Left ventricle myocardium superior (tissue), 1 donor: ENCODE measurements around the gene TFF2. TPM values are rescaled to one million over a fixed set of nuclear protein-coding genes. Genes with fewer than 3 reads are reported as not detected.

ENCODE experiments used
- ATAC-seq: fragments of 200-7000 bp; cut with Tn5 transposase; one replicate; pipeline ENCODE4 v1.9.1; 2020; ENCODE audit warnings: mild to moderate bottlenecking, moderate library complexity
- DNase-seq: peaks from one replicate; pipeline ENCODE4 v3.0.0-alpha.2; 2020
- intact Hi-C: fragments of 100-400 bp; cut with micrococcal nuclease; formaldehyde crosslinking; loops from one replicate; pipeline ENCODE4 v1.11.0; 2022
- long read RNA-seq: library from polyadenylated mRNA; unstranded; transcript quantifications from one replicate; pipeline ENCODE4 v2.0.0, GENCODE V29; 2021
- total RNA-seq: library from RNA; stranded (reverse); fragmentation: NEBNext Ultra II Directional; extraction: Animal tissue kit (Norgen Biotek cat#: 25700); gene quantifications from one replicate; pipeline ENCODE4 v1.2.1, GENCODE V29; 2021
- donor health status: DM: no; HTN: yes; CAD: no; lungs with severe emphysema.

The TFF2 gene, protein sequence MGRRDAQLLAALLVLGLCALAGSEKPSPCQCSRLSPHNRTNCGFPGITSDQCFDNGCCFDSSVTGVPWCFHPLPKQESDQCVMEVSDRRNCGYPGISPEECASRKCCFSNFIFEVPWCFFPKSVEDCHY
- not detected for total RNA-seq
- long read RNA-seq = 0 reads

- DNase-seq = no peak
- intact Hi-C loops = no loop called here
- ATAC-seq = no peak
Measured at GRCh38 chr21:42350927-42351426, at the start of gene TFF2. TFF2 (minus strand) TSS chr21:42350994; CDS start chr21:42350957, 37 bp downstream.

- DNase-seq = no peak
- no peak for ATAC-seq
- intact Hi-C loops = no loop called here
Measured at GRCh38 chr21:42400525-42400924, 49.7 kb upstream of the TFF2 start.

GRCh38 chr21:42398436-42399028, 47.7 kb upstream of the TFF2 start:
- intact Hi-C loops = no loop called here
- ATAC-seq (no peak), DNase-seq (no peak)

- DNase-seq (no peak), ATAC-seq (no peak)
- intact Hi-C loops = no loop called here
Measured at GRCh38 chr21:42397746-42398394, 47.1 kb upstream of the TFF2 start.

- no peak for ATAC-seq
- intact Hi-C loops = no loop called here
- DNase-seq = no peak
Measured at GRCh38 chr21:42396799-42397745, 46.3 kb upstream of the TFF2 start.

DNA sequence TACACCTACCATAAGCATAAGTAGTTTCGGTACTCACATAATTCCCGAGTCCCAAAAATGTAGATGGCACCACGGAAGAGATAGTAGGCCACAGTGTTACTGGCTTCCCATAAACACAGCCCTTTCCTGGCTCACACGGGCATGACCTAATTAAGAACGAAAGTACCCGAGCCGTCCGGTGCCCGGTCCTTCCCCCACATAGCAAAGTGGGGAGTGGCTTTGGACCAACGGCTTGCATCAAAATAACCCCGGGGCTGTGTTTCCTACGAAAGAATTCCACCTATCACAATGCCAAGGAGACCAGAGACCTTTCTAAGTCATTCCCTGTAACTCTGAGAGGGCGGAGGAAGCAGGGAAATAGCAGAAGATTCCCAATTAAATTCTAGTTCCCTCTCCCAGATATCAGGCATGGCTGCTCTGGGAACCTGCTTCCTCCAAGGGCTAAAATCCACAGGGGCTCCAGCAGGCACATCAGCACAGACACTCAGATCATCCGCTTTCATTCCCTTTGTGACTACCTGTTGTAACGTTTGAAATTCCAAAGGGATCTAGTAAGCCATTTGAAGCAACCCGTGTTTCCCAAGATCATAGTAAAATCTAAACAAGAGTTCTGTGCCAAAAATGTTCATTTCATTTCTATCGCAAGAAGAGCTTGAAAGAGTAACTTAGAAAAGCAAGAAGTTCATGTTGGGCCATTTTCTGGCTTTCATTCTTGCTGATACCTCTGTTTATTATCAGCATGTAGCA, 45.3 kb upstream of the TFF2 start, which contains the start of gene TMPRSS3:
TSS of gene TMPRSS3 (minus strand) at position 148 of the 747 bp plus-strand sequence. CDS start 635 bp downstream, outside the sequence.
- no peak for DNase-seq
- no peak for ATAC-seq
- intact Hi-C loops = no loop called here

GRCh38 chr21:42395302-42395701, 44.5 kb upstream of the TFF2 start:
- ATAC-seq (no peak), DNase-seq (no peak)
- intact Hi-C loops = no loop called here

DNA sequence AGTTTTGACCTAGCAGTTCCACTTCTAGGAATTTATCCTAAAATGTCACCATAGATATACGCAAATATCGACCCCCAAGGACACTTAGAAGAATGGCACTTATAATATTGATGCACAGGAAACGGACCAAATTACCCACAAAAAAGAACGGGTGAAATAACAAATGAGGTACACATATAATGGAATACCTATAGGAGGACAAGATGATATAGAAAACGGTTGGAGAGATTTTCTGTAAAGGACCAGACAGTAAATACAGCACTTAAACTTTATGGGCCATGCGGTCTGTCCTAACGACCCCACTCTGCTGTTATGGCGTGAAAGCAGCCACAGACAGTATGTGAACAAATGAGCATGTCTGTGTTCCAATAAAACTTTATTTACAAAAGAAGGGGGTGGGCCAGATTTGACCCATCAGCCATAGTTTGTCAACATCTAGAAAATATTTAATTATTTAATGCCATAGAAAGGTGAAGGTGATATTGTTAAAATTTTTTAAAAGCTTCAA, 42.7 kb upstream of the TFF2 start:
- intact Hi-C loops = no loop called here
- ATAC-seq (no peak), DNase-seq (no peak)

DNA sequence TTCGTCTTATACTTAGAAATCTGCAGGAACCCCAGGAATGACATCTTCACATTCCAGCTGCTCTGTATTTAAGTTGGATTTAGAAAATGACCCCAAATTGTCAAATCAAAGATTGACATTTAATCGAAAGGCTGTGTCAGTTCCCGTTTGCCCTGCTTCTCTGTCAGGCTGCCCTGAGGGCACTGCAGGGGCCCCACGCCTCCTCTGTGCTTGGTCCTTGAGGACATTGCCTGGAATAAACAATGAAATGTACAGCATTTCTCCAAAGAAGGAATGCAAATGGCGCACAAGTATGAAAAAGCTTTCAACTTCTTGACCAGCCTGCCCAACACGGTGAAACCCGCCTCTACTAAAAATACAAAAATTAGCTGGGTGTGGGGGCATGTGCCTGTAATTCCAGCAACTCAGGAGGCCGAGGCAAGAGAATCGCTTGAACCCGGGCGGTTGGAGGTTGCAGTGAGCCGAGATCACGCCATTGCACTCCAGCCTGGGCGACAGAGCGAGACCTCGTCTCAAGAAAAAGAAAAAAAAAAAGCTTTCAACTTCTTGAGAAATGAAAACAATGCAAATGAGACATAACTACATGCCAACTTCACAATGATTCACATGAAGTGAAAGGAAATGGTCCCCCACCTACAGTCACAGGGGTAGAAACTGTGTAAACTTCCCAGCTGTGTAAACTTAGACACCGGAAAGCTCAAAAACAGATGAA, 42.1 kb upstream of the TFF2 start:
- intact Hi-C loops = no loop called here
- ATAC-seq = no peak

DNA sequence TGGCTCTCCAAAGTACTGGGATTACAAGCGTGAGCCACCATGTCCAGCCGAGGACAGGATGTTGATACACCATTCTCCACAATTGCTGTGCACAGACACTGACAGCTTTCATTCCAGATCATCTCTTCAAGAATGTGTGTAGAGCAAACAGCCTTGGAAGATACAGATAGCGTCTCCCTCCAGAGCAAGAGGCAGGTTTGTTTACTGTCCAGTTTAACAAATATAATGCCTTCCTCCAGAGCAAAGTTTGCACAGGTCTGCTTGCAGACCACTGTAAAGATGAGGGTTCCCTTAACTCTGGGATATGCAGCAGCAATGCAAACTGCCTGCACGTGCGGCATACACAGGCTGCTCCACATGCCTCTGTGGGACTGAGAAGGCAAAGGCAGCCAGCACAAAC, 40.5 kb upstream of the TFF2 start:
- DNase-seq = no peak
- intact Hi-C loops = no loop called here

More for the DNA sequence above, 42.1 kb upstream of the TFF2 start:
- DNase-seq = no peak

GRCh38 chr21:42390696-42391095, 39.9 kb upstream of the TFF2 start:
- intact Hi-C loops = no loop called here
- DNase-seq (no peak), ATAC-seq (no peak)

More for the DNA sequence above, 40.5 kb upstream of the TFF2 start:
- no peak for ATAC-seq

DNA sequence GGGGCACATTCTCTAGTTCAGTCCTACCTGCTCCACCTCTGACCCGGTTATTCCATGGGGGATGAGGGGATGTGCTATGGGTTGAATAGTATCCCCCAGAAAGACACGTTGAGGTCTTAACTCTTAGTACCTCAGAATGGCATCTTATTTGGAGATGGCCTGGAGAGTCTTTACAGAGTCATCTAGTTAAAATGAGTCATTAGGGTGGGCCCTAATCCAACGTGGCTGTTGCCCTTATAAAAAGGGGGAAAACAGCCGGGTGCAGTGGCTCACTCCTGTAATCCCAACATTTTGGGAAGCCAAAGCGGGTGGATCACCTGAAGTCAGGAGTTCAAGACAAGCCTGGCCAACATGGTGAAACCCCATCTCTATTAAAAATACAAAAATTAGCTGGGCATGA, 39.4 kb upstream of the TFF2 start:
- intact Hi-C loops = no loop called here
- no peak for DNase-seq
- no peak for ATAC-seq

- intact Hi-C loops = no loop called here
- no peak for DNase-seq
- no peak for ATAC-seq
Measured at GRCh38 chr21:42389449-42389835, 38.6 kb upstream of the TFF2 start.

DNA sequence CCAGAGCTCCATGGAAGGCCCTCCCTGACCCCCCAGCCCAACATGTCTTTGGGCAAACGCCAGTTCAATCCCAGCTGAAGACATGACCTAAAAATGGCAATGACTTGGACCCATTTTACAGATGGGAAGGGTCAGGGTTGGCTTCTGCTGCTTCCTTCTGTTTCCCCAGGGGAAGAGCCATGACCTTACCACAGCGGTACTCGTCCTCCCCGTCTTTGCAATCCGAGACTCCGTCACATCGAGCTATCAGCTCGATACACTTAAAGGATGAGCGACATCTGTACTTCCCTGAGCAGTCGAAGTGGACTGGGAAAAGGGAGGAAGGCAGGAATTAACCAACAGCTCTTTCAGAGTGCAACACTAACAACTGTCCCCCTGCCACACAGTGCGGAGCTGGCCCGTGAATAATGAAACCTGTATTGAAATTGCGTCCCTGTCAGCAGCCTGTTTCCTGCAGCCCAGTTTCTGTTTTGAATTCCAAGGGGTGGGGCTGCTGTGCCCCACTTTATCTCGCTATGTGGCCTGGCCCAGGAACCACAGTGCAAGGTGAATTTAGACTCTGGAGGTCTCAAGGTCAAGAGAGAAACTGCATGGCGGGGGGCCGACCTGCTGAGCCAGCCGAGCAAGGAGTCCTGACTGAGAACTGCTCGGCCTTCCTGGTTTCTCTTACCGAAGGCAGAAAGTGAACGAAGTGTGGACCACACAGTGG, 38.1 kb upstream of the TFF2 start:
- peak; percentile 28 for ATAC-seq
- no peak for DNase-seq
- intact Hi-C loops = no loop called here

DNA sequence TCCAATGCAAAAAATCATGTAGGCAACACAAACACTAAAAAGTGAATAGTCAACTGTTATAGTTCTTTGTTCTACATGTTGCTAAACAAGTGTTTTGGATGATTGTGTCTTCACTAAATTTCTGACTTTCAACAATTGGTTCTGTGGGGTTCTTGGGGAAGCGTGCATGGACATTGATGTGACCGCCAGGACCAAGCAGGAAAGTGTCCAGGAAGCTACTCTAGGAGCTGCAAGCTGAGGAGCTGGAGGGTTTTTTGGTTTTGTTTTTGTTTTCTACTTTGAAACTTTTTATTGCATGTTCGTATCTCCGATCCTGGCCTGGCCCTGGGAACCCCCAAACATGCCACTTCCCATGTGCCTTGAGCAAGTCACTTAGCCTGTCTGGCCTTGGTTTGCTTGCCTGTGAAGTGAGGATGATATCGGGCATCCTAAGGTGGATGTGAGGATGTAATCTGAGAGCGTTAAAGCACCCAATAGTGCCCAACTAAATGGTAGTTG, 37.1 kb upstream of the TFF2 start:
- ATAC-seq = no peak
- intact Hi-C loops = no loop called here
- no peak for DNase-seq

- DNase-seq = no peak
- no peak for ATAC-seq
- intact Hi-C loops = no loop called here
Measured at GRCh38 chr21:42387164-42387563, 36.4 kb upstream of the TFF2 start.

DNA sequence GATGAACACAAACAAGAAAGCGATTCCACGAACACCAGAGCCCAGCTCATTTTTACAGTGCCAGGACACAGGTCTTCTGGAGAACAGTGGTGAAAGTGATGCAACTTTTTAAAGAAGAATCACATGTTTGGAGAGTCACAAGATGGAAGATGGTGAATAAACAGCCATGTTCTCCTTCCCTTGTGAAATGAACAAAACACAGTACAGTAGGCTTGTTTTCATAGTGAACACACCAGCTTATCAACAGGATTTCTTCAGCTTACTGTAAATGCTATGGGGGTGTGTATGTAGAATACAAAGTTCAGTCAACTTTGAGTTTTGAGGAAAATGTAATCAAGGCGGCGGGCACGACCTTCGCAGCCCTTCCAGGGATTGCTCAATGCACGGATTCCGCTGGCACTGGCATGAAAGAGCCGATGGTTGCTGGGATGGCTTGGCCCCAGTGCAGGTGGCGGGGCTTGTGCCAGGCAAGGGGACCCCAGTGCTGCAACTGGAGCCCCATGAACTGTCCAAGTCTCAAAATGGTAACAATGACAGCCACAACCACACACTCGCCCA, 35.3 kb upstream of the TFF2 start:
- no peak for DNase-seq
- ATAC-seq = no peak
- intact Hi-C loops = no loop called here
